Transverse colon (tissue), 3 donors: ENCODE results near the gene RNF166.

Source experiments
- EP300 ChIP-seq: sonication (generic); formaldehyde crosslinking; IDR thresholded peaks from one replicate; pipeline ENCODE4 v1.6.1; 2017; ENCODE audit warnings: antibody characterized with exemption, low read depth
- POLR2A ChIP-seq: fragments of 450-650 bp; IDR thresholded peaks from one replicate; pipeline ENCODE4 v1.6.1; 2016; ENCODE audit warnings: antibody characterized with exemption, mild to moderate bottlenecking, moderate library complexity
- TF ChIP-seq, protein P1 (sequence below), 5 experiments: fragments of 200-600 bp in 3 of 5; fragments of 450-650 bp in 2 of 5; sonication (generic) in 3 of 5; IDR thresholded peaks; 1 replicate in 2 of 5; 2 replicates in 3 of 5; pipeline ENCODE4 v1.5.1; 2016 to 2017; ENCODE audit warnings: antibody characterized with exemption in 5 of 5, inconsistent platforms in 3 of 5, mild to moderate bottlenecking in 2 of 5, moderate library complexity in 1 of 5

GRCh38 chr16:88705076-88705684, 1.0 kb downstream of the RNF166 start:
- peak; percentile 14 for TF ChIP-seq POLR2A
- TF ChIP-seq EP300: no peak
- TF ChIP-seq, protein P1, sequence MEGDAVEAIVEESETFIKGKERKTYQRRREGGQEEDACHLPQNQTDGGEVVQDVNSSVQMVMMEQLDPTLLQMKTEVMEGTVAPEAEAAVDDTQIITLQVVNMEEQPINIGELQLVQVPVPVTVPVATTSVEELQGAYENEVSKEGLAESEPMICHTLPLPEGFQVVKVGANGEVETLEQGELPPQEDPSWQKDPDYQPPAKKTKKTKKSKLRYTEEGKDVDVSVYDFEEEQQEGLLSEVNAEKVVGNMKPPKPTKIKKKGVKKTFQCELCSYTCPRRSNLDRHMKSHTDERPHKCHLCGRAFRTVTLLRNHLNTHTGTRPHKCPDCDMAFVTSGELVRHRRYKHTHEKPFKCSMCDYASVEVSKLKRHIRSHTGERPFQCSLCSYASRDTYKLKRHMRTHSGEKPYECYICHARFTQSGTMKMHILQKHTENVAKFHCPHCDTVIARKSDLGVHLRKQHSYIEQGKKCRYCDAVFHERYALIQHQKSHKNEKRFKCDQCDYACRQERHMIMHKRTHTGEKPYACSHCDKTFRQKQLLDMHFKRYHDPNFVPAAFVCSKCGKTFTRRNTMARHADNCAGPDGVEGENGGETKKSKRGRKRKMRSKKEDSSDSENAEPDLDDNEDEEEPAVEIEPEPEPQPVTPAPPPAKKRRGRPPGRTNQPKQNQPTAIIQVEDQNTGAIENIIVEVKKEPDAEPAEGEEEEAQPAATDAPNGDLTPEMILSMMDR (IDR thresholded peaks at IDR 0.05): no peak
